AG09309 (cell line): ENCODE measurements around the gene ARIH2.

Experiments used
- DNase-seq: peaks from one replicate; pipeline ENCODE4 v3.0.0-alpha.2; 2010; ENCODE audit warnings: low read depth
- H3K4me3 ChIP-seq: 2 replicates; pipeline ENCODE4 v1.5.1; 2011; ENCODE audit warnings: mild to moderate bottlenecking, low read depth, low read length, moderate library complexity; ENCODE audit not compliant: control insufficient read depth
- TF ChIP-seq, protein P1 (sequence below): IDR thresholded peaks from 2 replicates; pipeline ENCODE4 v1.5.1; 2011; ENCODE audit warnings: mild to moderate bottlenecking, low read depth, low read length, inconsistent platforms; ENCODE audit not compliant: insufficient read depth, control insufficient read depth; ENCODE audit errors: missing control alignments

The ARIH2 gene

DNA sequence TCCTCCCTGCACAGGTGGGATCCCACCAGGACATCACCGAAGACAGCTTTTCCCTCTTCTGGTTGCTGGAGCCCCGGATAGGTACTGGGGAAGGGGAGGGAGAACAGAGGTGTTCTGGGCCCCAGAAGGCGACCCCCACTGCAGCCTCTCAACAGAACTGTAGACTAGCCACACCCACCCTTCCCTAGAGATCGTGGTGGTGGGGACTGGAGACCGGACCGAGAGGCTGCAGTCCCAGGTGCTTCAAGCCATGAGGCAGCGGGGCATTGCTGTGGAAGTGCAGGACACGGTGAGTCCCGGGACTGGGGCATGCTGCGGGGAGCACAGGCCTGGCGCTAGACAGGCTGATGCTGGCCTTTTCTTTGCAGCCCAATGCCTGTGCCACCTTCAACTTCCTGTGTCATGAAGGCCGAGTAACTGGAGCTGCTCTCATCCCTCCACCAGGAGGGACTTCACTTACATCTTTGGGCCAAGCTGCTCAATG lies 104.1 kb downstream of the ARIH2 start:
- no peak for DNase-seq

DNA sequence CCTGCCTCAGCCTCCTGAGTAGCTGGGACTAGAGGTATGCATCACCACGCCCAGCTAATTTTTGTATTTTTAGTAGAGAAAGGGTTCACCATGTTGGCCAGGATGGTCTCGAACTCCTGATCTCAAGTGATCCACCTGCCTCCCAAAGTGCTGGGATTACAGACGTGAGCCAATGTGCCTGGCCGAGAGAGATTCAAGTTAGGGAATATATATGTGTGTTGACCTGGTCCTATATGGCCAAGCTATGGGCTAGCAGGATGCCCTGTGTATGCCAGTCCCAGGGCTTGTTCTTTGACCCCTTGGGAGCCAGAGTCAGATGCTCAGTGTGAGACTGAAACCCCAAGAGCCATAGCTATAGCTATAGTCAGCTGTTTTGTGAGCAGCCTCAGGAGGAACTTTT lies 105.1 kb downstream of the ARIH2 start:
- DNase-seq, result no peak
- H3K4me3 ChIP-seq, result no peak overlapping the region
- TF ChIP-seq, protein P1, sequence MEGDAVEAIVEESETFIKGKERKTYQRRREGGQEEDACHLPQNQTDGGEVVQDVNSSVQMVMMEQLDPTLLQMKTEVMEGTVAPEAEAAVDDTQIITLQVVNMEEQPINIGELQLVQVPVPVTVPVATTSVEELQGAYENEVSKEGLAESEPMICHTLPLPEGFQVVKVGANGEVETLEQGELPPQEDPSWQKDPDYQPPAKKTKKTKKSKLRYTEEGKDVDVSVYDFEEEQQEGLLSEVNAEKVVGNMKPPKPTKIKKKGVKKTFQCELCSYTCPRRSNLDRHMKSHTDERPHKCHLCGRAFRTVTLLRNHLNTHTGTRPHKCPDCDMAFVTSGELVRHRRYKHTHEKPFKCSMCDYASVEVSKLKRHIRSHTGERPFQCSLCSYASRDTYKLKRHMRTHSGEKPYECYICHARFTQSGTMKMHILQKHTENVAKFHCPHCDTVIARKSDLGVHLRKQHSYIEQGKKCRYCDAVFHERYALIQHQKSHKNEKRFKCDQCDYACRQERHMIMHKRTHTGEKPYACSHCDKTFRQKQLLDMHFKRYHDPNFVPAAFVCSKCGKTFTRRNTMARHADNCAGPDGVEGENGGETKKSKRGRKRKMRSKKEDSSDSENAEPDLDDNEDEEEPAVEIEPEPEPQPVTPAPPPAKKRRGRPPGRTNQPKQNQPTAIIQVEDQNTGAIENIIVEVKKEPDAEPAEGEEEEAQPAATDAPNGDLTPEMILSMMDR, result no peak

More for the DNA sequence above, 104.1 kb downstream of the ARIH2 start:
- peak overlapping the region; percentile 76 for H3K4me3 ChIP-seq
- TF ChIP-seq, protein P1, result no peak

DNA sequence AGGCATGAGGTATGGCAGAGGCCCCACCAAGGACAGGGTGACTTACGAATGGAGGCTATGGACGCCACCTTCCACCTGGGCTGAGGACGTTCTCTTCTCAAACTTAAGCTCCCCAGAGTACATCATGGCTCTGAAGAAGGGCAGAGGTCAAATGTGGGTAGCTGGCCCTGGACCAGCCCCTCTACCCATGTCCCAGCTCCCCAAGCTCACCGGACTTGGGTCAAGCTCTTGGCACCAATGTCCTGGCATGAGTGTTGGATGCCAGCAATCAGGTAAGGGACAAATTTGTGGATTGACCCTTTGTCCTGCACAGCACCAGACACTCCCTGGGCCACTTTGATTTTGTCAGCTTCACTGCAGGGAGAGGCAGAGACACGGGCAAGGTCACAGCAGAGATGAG lies 105.8 kb downstream of the ARIH2 start:
- no peak overlapping the region for H3K4me3 ChIP-seq
- DNase-seq, result no peak
- TF ChIP-seq, protein P1, result no peak

DNA sequence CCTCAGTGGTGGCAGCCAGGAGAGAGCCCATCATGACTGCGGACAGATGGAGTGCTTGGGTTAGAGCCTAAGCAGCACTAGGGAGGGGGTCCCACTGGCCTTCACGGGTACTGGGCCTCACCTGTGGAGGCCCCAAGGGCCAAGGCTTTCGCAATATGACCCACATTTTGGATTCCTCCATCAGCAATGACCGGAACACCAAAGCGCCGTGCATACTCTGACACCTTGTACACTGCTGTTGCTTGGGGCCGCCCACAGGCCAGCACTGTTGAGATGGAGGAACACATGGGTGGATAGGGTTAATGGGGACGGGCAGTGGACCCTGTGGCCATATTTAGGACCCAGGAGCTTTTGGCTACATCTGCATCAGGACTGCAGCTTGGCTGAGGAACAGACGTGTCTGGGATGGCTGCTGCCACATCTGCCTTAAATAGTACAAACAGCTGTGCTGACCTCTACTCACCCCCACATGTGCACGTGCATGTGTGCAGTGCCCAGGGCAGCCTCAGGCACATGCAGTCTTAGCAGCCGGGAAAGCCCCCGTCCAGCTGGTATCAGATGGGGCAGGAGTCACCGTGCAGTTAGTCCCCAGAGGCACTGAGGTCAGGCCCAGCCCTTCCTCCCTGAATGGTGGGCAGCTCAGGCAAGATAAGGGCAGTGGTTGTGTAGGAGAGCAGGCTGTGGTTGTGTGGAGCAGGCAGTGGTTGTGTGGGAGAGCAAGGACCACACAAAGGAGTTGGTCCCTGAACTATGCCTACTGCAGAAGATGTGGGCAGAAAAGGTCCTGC lies 106.6 kb downstream of the ARIH2 start:
- no peak overlapping the region for H3K4me3 ChIP-seq
- no peak for DNase-seq
- TF ChIP-seq, protein P1, result no peak

DNA sequence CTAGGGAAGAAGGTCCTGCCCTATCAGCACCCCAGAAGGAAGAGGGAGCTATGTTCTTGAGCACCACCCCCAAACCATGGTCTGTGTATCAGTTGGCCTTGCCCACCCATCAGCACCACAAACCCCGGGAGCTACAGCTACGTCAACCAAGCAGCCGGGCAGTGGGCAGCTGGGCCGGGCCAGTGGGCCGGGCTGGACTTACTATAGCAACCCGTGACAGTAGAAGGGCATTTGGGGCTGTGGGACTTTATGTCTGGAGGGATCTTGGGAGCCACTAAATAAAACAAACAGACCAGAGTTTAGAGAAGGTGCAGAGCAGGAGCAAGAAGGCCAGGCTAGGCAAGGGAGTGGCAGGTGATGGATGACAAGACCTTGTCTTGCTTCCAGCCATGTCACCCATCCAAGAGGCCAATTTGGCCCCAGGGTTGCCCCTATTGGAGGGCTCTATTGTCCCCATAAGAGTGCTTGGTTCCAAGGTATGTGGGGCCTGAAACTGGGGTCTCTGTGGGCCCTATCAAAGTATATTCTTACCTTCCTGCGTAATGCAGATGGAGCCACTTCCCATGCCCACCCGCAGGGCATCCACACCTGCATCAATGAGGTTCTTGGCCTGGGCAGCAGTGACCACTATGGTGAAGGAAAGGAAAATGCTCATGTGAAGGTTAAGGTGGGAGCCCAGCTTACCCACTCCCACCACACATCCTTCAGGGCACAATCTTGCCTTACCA lies 107.3 kb downstream of the ARIH2 start:
- no peak overlapping the region for H3K4me3 ChIP-seq
- TF ChIP-seq, protein P1, result no peak
- DNase-seq, result no peak

DNA sequence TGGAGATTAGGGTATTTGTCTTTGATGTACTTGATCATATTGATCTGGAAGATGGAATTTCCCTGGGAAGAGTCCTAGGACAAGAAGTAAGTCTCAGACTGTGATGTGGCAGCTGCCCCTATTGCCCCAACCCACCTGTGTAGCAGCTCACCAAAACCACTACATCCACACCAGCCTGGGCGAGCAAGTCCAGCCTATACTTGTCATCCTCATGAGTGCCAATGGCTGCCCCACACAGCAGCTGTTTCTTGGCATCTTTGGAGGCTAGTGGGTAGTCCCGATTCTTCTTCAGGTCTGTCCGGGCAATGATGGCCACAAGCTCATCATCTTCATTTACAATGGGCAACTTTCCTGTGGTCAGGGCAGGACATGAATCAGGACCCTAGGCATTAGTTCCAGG lies 107.9 kb downstream of the ARIH2 start:
- TF ChIP-seq, protein P1, result no peak
- DNase-seq, result no peak
- no peak overlapping the region for H3K4me3 ChIP-seq
